CD14-positive monocyte (primary cell): ENCODE results near the gene NKD2. TPM values are rescaled to one million over a fixed set of nuclear protein-coding genes. Genes with fewer than 3 reads are reported as not detected.
A peak's percentile ranks its signal among the peaks of the same experiment; 100 is the strongest.

Experiments
- DNase-seq, 3 donors: peaks; one replicate each; pipeline ENCODE4 v3.0.0-alpha.2; 2011 to 2022
- H2AFZ ChIP-seq: 2 replicates; pipeline ENCODE4 v1.6.0; 2012; ENCODE audit warnings: mild to moderate bottlenecking, low read depth, low read length, inconsistent platforms; ENCODE audit not compliant: insufficient read depth, poor library complexity, severe bottlenecking
- H3K27ac ChIP-seq, 2 donors: 1 replicate in 1 of 2; 2 replicates in 1 of 2; pipeline ENCODE4 v1.5.1; 2012 to 2013; ENCODE audit warnings: low read length in 2 of 2, control low read depth in 1 of 2, inconsistent platforms in 1 of 2, low read depth in 1 of 2, mild to moderate bottlenecking in 1 of 2
- H3K27me3 ChIP-seq, 2 donors: one replicate each; pipeline versions ENCODE4 v1.6.0 to v1.6.1; 2011 to 2013; ENCODE audit warnings: low read length in 2 of 2; ENCODE audit not compliant: control insufficient read depth in 2 of 2, insufficient read depth in 2 of 2
- H3K36me3 ChIP-seq, 2 donors: replicated peaks in 1 of 2; 1 replicate in 1 of 2; 2 replicates in 1 of 2; pipeline versions ENCODE4 v1.5.1 to v1.6.1; 2012 to 2013; ENCODE audit warnings: low read length in 2 of 2, control low read depth in 1 of 2, inconsistent platforms in 1 of 2, mild to moderate bottlenecking in 1 of 2; ENCODE audit not compliant: insufficient read depth in 2 of 2, control insufficient read depth in 1 of 2
- H3K4me1 ChIP-seq, 2 donors: 1 replicate in 1 of 2; 2 replicates in 1 of 2; pipeline versions ENCODE4 v1.5.1 to v1.6.1; 2012 to 2013; ENCODE audit warnings: low read length in 2 of 2, control low read depth in 1 of 2, inconsistent platforms in 1 of 2, mild to moderate bottlenecking in 1 of 2, moderate library complexity in 1 of 2; ENCODE audit not compliant: insufficient read depth in 2 of 2, control insufficient read depth in 1 of 2
- H3K4me2 ChIP-seq: replicated peaks from 2 replicates; pipeline ENCODE3; 2012; ENCODE audit warnings: low read length, moderate library complexity, mild to moderate bottlenecking; ENCODE audit not compliant: poor library complexity, severe bottlenecking; ENCODE audit errors: extremely low read depth
- H3K4me3 ChIP-seq, 3 experiments: fragments of 200-600 bp in 1 of 3; sonication (generic) in 1 of 3; replicated peaks in 1 of 3; 1 replicate in 2 of 3; 2 replicates in 1 of 3; pipeline ENCODE4 v1.5.1; 2011 to 2013; ENCODE audit warnings: low read length in 3 of 3, mild to moderate bottlenecking in 3 of 3, control low read depth in 2 of 3, low read depth in 2 of 3, inconsistent platforms in 1 of 3, moderate library complexity in 1 of 3
- H3K79me2 ChIP-seq: 2 replicates; pipeline ENCODE4 v1.6.0; 2012; ENCODE audit warnings: mild to moderate bottlenecking, control low read depth, inconsistent platforms, low read length, moderate library complexity; ENCODE audit not compliant: insufficient read depth
- H3K9ac ChIP-seq: 2 replicates; pipeline ENCODE4 v1.6.0; 2017; ENCODE audit warnings: low read length, mild to moderate bottlenecking; ENCODE audit not compliant: insufficient read depth, poor library complexity, severe bottlenecking
- H3K9me3 ChIP-seq, 2 donors: replicated peaks in 1 of 2; 1 replicate in 1 of 2; 2 replicates in 1 of 2; pipeline versions ENCODE4 v1.5.1 to v1.6.1; 2012 to 2013; ENCODE audit warnings: low read length in 2 of 2, control low read depth in 1 of 2; ENCODE audit not compliant: control insufficient read depth in 1 of 2, insufficient read depth in 1 of 2
- H4K20me1 ChIP-seq: 2 replicates; pipeline ENCODE4 v1.6.0; 2012; ENCODE audit warnings: mild to moderate bottlenecking, low read length, control low read depth, moderate library complexity; ENCODE audit not compliant: insufficient read depth
- H3K27ac Mint-ChIP-seq, 7 donors: one replicate each; pipeline ENCODE4 v1.8.0; 2020; ENCODE audit warnings: mild to moderate bottlenecking in 7 of 7, mixed read lengths in 7 of 7, moderate library complexity in 6 of 7, inconsistent platforms in 2 of 7
- H3K27me3 Mint-ChIP-seq, 3 donors: one replicate each; pipeline ENCODE4 v1.8.0; 2021 to 2022; ENCODE audit warnings: low read depth in 3 of 3, mild to moderate bottlenecking in 3 of 3, mixed read lengths in 3 of 3, moderate library complexity in 3 of 3, inconsistent platforms in 1 of 3
- H3K36me3 Mint-ChIP-seq, 2 donors: one replicate each; pipeline ENCODE4 v1.8.0; 2020; ENCODE audit warnings: mixed read lengths in 2 of 2, inconsistent platforms in 1 of 2, mild to moderate bottlenecking in 1 of 2
- H3K4me1 Mint-ChIP-seq: one replicate; pipeline ENCODE4 v1.8.0; 2020; ENCODE audit warnings: mild to moderate bottlenecking, mixed read lengths
- H3K4me3 Mint-ChIP-seq, 2 donors: one replicate each; pipeline ENCODE4 v1.8.0; 2020; ENCODE audit warnings: mild to moderate bottlenecking in 2 of 2, mixed read lengths in 2 of 2, moderate library complexity in 1 of 2
- H3K9me3 Mint-ChIP-seq, 7 donors: one replicate each; pipeline ENCODE4 v1.8.0; 2020 to 2022; ENCODE audit warnings: mixed read lengths in 7 of 7, mild to moderate bottlenecking in 6 of 7, moderate library complexity in 6 of 7, inconsistent platforms in 2 of 7
- CTCF ChIP-seq: fragments of 200-600 bp; IDR thresholded peaks from one replicate; pipeline ENCODE4 v1.8.0; 2022; ENCODE audit warnings: antibody characterized with exemption, mild to moderate bottlenecking
- WGBS: methylation state at CpG from one replicate; pipeline ENCODE4 v1.1.5; 2013; ENCODE audit warnings: missing lambda C conversion rate; ENCODE audit not compliant: insufficient coverage; 5-methylcytosine and 5-hydroxymethylcytosine counted together
- intact Hi-C, 2 donors: fragments of 100-400 bp; cut with micrococcal nuclease; formaldehyde crosslinking; loops; one replicate each; pipeline versions ENCODE4 v1.15.0 to v1.15.1; 2023
- polyA plus RNA-seq, 3 donors: library from polyadenylated mRNA; depleted of rRNA in 1 of 3; unstranded in 2 of 3; stranded (reverse) in 1 of 3; fragments of 300-500 nt in 2 of 3; fragments of >200 nt in 1 of 3; fragmentation: Illumina TruSeq in 2 of 3; gene quantifications; 1 replicate in 2 of 3; 2 replicates in 1 of 3; pipeline ENCODE4 v1.2.3, GENCODE V29; 2012 to 2021

The NKD2 gene
- polyA plus RNA-seq, 3 donors, result not detected

GRCh38 chr5:1018596-1018995, 10.0 kb downstream of the NKD2 start:
- Histone ChIP-seq H4K20me1 (no peaks in the 10 kb centered on the region), H3K27me3 (no peaks in the 10 kb centered on the region), H3K4me3 (no peak overlapping the region), H3K27ac (no peak overlapping the region), H2AFZ (no peak overlapping the region), H3K4me2 (no peak overlapping the region), H3K9me3 (no peaks in the 10 kb centered on the region), H3K4me1 (no peaks in the 10 kb centered on the region), H3K9ac (no peak overlapping the region), H3K36me3 (no peaks in the 10 kb centered on the region), H3K79me2 (no peaks in the 10 kb centered on the region)
- Mint-ChIP-seq H3K27ac (no peak overlapping the region), H3K36me3 (no peaks in the 10 kb centered on the region), H3K4me3 (no peak overlapping the region), H3K4me1 (no peaks in the 10 kb centered on the region), H3K27me3 (peaks cover 0 to 7% (median 4%) of the 10 kb centered on the region in 3 donors), H3K9me3 (no peaks in the 10 kb centered on the region)
- no peak for DNase-seq
- 88% methylated on average over 9 of the region's 9 CpGs for WGBS
- no peak for TF ChIP-seq CTCF
- intact Hi-C loops, result no loop called here

- Histone ChIP-seq H4K20me1 (no peaks in the 10 kb centered on the region), H3K9me3 (no peaks in the 10 kb centered on the region), H3K79me2 (no peaks in the 10 kb centered on the region), H3K4me3 (no peak overlapping the region), H3K4me2 (no peak overlapping the region), H2AFZ (no peak overlapping the region), H3K27ac (no peak overlapping the region), H3K27me3 (no peaks in the 10 kb centered on the region), H3K4me1 (no peaks in the 10 kb centered on the region), H3K36me3 (no peaks in the 10 kb centered on the region), H3K9ac (no peak overlapping the region)
- H3K4me1 Mint-ChIP-seq, result no peaks in the 10 kb centered on the region
- no peak overlapping the region for H3K4me3 Mint-ChIP-seq
- H3K36me3 Mint-ChIP-seq, result no peaks in the 10 kb centered on the region
- TF ChIP-seq CTCF, result no peak
- DNase-seq, result no peak
- H3K27me3 Mint-ChIP-seq, result peaks cover 0 to 5% (median 2%) of the 10 kb centered on the region in 3 donors
- peak overlapping the region in 2 of 7 donors; percentile 51 to 59 for H3K27ac Mint-ChIP-seq
- intact Hi-C loops, result no loop called here
- no peaks in the 10 kb centered on the region for H3K9me3 Mint-ChIP-seq
- WGBS, result 95% methylated on average over 33 of the region's 37 CpGs
Measured at GRCh38 chr5:1019001-1019905, 10.7 kb downstream of the NKD2 start.
